Body of pancreas (tissue), 4 donors: ENCODE measurements around the gene SULT6B1.

Source experiments
- POLR2A ChIP-seq, 3 donors: fragments of 450-650 bp; IDR thresholded peaks; one replicate each; pipeline ENCODE4 v1.6.1; 2016; ENCODE audit warnings: antibody characterized with exemption in 3 of 3, mild to moderate bottlenecking in 2 of 3
- TF ChIP-seq, protein P1 (sequence below), 7 experiments: fragments of 450-650 bp in 4 of 7; fragments of 200-600 bp in 3 of 7; sonication (generic) in 3 of 7; IDR thresholded peaks; one replicate each; pipeline ENCODE4 v1.5.1; 2016 to 2019; ENCODE audit warnings: antibody characterized with exemption in 7 of 7

DNA sequence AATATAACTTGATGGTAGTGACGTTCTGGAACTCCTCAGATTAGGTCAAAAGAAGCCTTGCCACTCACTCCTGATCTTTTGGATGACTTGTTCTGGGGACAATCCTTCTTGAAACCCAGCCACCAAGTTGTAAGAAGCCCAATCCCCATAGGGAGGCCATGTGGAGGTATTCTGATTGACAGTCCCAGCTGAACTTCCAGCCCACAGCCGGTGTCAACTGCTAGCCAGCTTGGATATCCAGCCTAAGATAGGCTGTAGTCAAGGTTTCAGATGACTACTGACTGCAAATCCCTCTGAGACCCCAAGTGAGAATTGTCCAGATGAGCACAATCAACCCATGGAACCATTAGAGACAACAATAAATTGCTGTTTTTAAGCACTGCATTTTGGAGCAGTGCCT is 63.1 kb downstream of the SULT6B1 start:
- TF ChIP-seq, protein P1, sequence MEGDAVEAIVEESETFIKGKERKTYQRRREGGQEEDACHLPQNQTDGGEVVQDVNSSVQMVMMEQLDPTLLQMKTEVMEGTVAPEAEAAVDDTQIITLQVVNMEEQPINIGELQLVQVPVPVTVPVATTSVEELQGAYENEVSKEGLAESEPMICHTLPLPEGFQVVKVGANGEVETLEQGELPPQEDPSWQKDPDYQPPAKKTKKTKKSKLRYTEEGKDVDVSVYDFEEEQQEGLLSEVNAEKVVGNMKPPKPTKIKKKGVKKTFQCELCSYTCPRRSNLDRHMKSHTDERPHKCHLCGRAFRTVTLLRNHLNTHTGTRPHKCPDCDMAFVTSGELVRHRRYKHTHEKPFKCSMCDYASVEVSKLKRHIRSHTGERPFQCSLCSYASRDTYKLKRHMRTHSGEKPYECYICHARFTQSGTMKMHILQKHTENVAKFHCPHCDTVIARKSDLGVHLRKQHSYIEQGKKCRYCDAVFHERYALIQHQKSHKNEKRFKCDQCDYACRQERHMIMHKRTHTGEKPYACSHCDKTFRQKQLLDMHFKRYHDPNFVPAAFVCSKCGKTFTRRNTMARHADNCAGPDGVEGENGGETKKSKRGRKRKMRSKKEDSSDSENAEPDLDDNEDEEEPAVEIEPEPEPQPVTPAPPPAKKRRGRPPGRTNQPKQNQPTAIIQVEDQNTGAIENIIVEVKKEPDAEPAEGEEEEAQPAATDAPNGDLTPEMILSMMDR (IDR thresholded peaks at IDR 0.05): no peak
- TF ChIP-seq POLR2A (IDR thresholded peaks at IDR 0.05): no peak
